HepG2 (cell line): ENCODE measurements around the gene GLTPD2. TPM values are rescaled to one million over a fixed set of nuclear protein-coding genes. Genes with fewer than 3 reads are reported as not detected.
A peak's percentile ranks its signal among the peaks of the same experiment; 100 is the strongest.

ENCODE experiments used
- ARNT2 ChIP-seq: sonication (generic); formaldehyde crosslinking; IDR thresholded peaks from 2 replicates; pipeline ENCODE4 v1.8.0; 2022; ENCODE audit warnings: mild to moderate bottlenecking, low read depth, missing genetic modification reagents, moderate library complexity
- DPF2 ChIP-seq: sonication (generic); formaldehyde crosslinking; IDR thresholded peaks from 2 replicates; pipeline ENCODE4 v1.4.0; 2020; ENCODE audit warnings: mild to moderate bottlenecking, low read depth, missing genetic modification reagents, borderline replicate concordance
- HOXA9 ChIP-seq: sonication (generic); formaldehyde crosslinking; IDR thresholded peaks from 2 replicates; pipeline ENCODE4 v1.8.1; 2022; ENCODE audit warnings: missing genetic modification reagents, mild to moderate bottlenecking, moderate library complexity, borderline replicate concordance
- KLF15 ChIP-seq: sonication (generic); formaldehyde crosslinking; IDR thresholded peaks from 2 replicates; pipeline ENCODE4 v1.8.1; 2023; ENCODE audit warnings: borderline replicate concordance, mild to moderate bottlenecking, inconsistent platforms, missing genetic modification reagents, mixed read lengths
- PAF1 ChIP-seq: IDR thresholded peaks from 2 replicates; pipeline ENCODE4 v1.6.1; 2016; ENCODE audit warnings: missing genetic modification reagents, missing compliant biosample characterization
- PHB2 ChIP-seq: fragments of 450-650 bp; IDR thresholded peaks from 2 replicates; pipeline ENCODE4 v1.6.1; 2018; ENCODE audit not compliant: partially characterized antibody
- SCMH1 ChIP-seq: sonication (generic); formaldehyde crosslinking; IDR thresholded peaks from 2 replicates; pipeline ENCODE4 v1.9.0; 2021; ENCODE audit warnings: missing genetic modification reagents, mild to moderate bottlenecking, borderline replicate concordance
- ZFP37 ChIP-seq: sonication (generic); formaldehyde crosslinking; IDR thresholded peaks from 2 replicates; pipeline ENCODE4 v1.4.0; 2020; ENCODE audit warnings: missing genetic modification reagents, borderline replicate concordance
- ZNF180 ChIP-seq: sonication (generic); formaldehyde crosslinking; IDR thresholded peaks from 2 replicates; pipeline ENCODE4 v1.4.0; 2020; ENCODE audit warnings: low read depth, missing genetic modification reagents, borderline replicate concordance
- ZNF205 ChIP-seq: IDR thresholded peaks from 2 replicates; pipeline ENCODE4 v1.6.1; 2018; ENCODE audit warnings: missing biosample characterization, missing genetic modification reagents
- ZNF256 ChIP-seq: sonication (generic); formaldehyde crosslinking; conservative IDR thresholded peaks from 2 replicates; pipeline ENCODE4 v1.4.0; 2020; ENCODE audit warnings: missing genetic modification reagents
- ZNF749 ChIP-seq: sonication (generic); formaldehyde crosslinking; IDR thresholded peaks from 2 replicates; pipeline ENCODE4 v1.8.0; 2022; ENCODE audit warnings: mild to moderate bottlenecking, missing genetic modification reagents, moderate library complexity, borderline replicate concordance
- polyA plus RNA-seq, 8 experiments: library from polyadenylated mRNA; depleted of rRNA in 3 of 8; stranded (reverse) in 7 of 8; unstranded in 1 of 8; fragments of >200 nt; fragmentation: Illumina TruSeq in 4 of 8; extraction: Trizol in 4 of 8; gene quantifications; 2 replicates each; pipeline versions ENCODE4 v1.2.1 to v1.2.3, GENCODE V29; 2011 to 2016; ENCODE audit warnings: low read depth in 4 of 8, missing spikeins in 1 of 8, mixed read lengths in 1 of 8; ENCODE audit not compliant: insufficient read depth in 1 of 8
- total RNA-seq, 5 experiments: library from RNA; depleted of rRNA; stranded (reverse); fragments of >200 nt; fragmentation: Illumina TruSeq; extraction: Trizol; gene quantifications; 2 replicates each; pipeline ENCODE4 v1.2.3, GENCODE V29; 2016; ENCODE audit warnings: low read depth in 1 of 5
- TF ChIP-seq, protein P1 (sequence below): IDR thresholded peaks from 2 replicates; pipeline ENCODE4 v1.6.1; 2016; ENCODE audit warnings: missing biosample characterization, missing genetic modification reagents, low read depth
- TF ChIP-seq, protein P2 (sequence below): sonication (generic); formaldehyde crosslinking; IDR thresholded peaks from 2 replicates; pipeline ENCODE4; 2020; ENCODE audit warnings: missing genetic modification reagents, mild to moderate bottlenecking, borderline replicate concordance
- TF ChIP-seq, protein P3 (sequence below): sonication (generic); formaldehyde crosslinking; IDR thresholded peaks from 2 replicates; pipeline ENCODE4 v1.4.0; 2020; ENCODE audit warnings: missing genetic modification reagents
- TF ChIP-seq, protein P4 (sequence below): sonication (generic); formaldehyde crosslinking; IDR thresholded peaks from 2 replicates; pipeline ENCODE4 v1.5.0; 2020; ENCODE audit warnings: mild to moderate bottlenecking, missing genetic modification reagents, borderline replicate concordance
- TF ChIP-seq, protein P5 (sequence below): sonication (generic); formaldehyde crosslinking; IDR thresholded peaks from 2 replicates; pipeline ENCODE4 v1.8.0; 2022; ENCODE audit warnings: low read depth, missing genetic modification reagents

Gene GLTPD2
- total and polyA plus RNA-seq, 2 of the 13 experiments (the other 11 are each of a cell fraction or from before 2014, with no cell fraction given), result 7.5 to 12.9 TPM

DNA sequence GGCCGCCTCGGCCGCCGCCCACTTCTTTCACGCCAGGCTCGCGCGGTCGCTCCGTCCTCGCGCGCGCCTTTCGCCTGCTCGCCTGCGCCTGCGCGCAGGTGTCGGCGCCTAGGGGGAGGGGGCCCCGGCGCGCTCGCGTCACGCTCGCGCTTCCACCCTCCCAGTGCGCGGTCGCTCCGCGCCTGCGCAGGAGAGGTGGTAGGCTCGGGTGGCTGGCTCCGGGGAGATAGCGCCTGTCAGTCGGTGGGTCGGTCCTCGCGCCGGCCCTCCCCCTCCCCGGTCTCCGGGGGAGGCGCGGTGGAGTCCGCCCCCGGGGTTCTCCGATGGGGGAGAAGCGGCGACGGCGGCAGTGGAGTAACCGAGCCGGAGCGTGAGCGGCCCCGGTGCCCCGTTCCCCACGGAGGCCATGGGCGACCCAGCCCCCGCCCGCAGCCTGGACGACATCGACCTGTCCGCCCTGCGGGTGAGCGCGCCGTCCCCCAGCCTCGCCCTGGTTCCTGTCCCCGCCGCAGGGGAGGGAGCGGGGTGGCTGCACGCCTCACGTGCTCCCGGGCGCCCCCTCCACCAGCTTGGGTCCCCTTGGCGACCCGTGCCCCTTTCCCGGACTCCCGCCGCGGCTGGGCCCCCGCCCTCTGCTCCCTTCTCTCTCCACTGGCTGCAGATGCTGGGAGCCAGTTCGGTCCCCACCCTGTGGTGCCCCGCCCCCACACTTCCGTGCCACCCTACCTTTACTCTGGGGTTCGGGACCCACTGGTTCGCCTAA is 44.6 kb downstream of the GLTPD2 start, which contains the start of gene MINK1 (continued):
- TF ChIP-seq, protein P1, sequence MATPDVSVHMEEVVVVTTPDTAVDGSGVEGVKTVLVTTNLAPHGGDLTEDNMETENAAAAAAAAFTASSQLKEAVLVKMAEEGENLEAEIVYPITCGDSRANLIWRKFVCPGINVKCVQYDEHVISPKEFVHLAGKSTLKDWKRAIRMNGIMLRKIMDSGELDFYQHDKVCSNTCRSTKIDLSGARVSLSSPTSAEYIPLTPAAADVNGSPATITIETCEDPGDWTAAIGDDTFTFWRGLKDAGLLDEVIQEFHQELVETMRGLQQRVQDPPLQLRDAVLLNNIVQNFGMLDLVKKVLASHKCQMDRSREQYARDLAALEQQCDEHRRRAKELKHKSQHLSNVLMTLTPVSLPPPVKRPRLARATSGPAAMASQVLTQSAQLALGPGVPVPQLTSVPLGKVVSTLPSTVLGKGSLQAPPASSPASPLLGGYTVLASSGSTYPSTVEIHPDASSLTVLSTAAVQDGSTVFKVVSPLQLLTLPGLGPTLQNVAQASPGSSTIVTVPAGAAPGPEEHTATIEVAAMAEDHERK (CRISPR knock-in tag), result peak; percentile 46; the same call in 1 of the 2 replicates
- TF ChIP-seq KLF15 (CRISPR knock-in tag) (no peak), ARNT2 (CRISPR knock-in tag) (peak; percentile 61; the same call in 1 of the 2 replicates), SCMH1 (CRISPR knock-in tag) (no peak), ZNF205 (CRISPR knock-in tag) (no peak), HOXA9 (no peak), DPF2 (CRISPR knock-in tag) (no peak), ZNF180 (CRISPR knock-in tag) (no peak), PHB2 (no peak), ZNF749 (CRISPR knock-in tag) (no peak), PAF1 (no peak), ZFP37 (CRISPR knock-in tag) (no peak), ZNF256 (CRISPR knock-in tag) (no peak)
- TF ChIP-seq, protein P2, sequence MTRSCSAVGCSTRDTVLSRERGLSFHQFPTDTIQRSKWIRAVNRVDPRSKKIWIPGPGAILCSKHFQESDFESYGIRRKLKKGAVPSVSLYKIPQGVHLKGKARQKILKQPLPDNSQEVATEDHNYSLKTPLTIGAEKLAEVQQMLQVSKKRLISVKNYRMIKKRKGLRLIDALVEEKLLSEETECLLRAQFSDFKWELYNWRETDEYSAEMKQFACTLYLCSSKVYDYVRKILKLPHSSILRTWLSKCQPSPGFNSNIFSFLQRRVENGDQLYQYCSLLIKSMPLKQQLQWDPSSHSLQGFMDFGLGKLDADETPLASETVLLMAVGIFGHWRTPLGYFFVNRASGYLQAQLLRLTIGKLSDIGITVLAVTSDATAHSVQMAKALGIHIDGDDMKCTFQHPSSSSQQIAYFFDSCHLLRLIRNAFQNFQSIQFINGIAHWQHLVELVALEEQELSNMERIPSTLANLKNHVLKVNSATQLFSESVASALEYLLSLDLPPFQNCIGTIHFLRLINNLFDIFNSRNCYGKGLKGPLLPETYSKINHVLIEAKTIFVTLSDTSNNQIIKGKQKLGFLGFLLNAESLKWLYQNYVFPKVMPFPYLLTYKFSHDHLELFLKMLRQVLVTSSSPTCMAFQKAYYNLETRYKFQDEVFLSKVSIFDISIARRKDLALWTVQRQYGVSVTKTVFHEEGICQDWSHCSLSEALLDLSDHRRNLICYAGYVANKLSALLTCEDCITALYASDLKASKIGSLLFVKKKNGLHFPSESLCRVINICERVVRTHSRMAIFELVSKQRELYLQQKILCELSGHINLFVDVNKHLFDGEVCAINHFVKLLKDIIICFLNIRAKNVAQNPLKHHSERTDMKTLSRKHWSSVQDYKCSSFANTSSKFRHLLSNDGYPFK (CRISPR knock-in tag), result no peak; the same call in 1 of the 2 replicates
- TF ChIP-seq, protein P3, sequence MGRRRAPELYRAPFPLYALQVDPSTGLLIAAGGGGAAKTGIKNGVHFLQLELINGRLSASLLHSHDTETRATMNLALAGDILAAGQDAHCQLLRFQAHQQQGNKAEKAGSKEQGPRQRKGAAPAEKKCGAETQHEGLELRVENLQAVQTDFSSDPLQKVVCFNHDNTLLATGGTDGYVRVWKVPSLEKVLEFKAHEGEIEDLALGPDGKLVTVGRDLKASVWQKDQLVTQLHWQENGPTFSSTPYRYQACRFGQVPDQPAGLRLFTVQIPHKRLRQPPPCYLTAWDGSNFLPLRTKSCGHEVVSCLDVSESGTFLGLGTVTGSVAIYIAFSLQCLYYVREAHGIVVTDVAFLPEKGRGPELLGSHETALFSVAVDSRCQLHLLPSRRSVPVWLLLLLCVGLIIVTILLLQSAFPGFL, result no peak
- TF ChIP-seq, protein P4, sequence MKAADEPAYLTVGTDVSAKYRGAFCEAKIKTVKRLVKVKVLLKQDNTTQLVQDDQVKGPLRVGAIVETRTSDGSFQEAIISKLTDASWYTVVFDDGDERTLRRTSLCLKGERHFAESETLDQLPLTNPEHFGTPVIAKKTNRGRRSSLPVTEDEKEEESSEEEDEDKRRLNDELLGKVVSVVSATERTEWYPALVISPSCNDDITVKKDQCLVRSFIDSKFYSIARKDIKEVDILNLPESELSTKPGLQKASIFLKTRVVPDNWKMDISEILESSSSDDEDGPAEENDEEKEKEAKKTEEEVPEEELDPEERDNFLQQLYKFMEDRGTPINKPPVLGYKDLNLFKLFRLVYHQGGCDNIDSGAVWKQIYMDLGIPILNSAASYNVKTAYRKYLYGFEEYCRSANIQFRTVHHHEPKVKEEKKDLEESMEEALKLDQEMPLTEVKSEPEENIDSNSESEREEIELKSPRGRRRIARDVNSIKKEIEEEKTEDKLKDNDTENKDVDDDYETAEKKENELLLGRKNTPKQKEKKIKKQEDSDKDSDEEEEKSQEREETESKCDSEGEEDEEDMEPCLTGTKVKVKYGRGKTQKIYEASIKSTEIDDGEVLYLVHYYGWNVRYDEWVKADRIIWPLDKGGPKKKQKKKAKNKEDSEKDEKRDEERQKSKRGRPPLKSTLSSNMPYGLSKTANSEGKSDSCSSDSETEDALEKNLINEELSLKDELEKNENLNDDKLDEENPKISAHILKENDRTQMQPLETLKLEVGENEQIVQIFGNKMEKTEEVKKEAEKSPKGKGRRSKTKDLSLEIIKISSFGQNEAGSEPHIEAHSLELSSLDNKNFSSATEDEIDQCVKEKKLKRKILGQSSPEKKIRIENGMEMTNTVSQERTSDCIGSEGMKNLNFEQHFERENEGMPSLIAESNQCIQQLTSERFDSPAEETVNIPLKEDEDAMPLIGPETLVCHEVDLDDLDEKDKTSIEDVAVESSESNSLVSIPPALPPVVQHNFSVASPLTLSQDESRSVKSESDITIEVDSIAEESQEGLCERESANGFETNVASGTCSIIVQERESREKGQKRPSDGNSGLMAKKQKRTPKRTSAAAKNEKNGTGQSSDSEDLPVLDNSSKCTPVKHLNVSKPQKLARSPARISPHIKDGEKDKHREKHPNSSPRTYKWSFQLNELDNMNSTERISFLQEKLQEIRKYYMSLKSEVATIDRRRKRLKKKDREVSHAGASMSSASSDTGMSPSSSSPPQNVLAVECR (CRISPR knock-in tag), result peak; percentile 77; the same call in 1 of the 2 replicates
- TF ChIP-seq, protein P5, sequence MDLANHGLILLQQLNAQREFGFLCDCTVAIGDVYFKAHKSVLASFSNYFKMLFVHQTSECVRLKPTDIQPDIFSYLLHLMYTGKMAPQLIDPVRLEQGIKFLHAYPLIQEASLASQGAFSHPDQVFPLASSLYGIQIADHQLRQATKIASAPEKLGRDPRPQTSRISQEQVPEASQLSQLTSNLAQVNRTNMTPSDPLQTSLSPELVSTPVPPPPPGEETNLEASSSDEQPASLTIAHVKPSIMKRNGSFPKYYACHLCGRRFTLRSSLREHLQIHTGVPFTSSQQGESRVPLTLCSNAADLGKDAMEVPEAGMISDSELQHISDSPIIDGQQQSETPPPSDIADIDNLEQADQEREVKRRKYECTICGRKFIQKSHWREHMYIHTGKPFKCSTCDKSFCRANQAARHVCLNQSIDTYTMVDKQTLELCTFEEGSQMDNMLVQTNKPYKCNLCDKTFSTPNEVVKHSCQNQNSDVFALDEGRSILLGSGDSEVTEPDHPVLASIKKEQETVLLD (CRISPR knock-in tag), result no peak; the same call in 1 of the 2 replicates
